Retinal pigment epithelial cell (primary cell): ENCODE results near the gene MTA1.
A peak's percentile ranks its signal among the peaks of the same experiment; 100 is the strongest.

Source experiments
- DNase-seq: peaks from one replicate; pipeline ENCODE4 v3.0.0-alpha.2; 2010; ENCODE audit warnings: low read depth
- H3K4me3 ChIP-seq: 2 replicates; pipeline ENCODE4 v1.5.1; 2011; ENCODE audit warnings: mild to moderate bottlenecking, low read length, control low read depth, moderate library complexity
- TF ChIP-seq, protein P1 (sequence below): conservative IDR thresholded peaks from 2 replicates; pipeline ENCODE4 v1.5.1; 2011; ENCODE audit warnings: low read depth, low read length, control low read depth, inconsistent platforms

The MTA1 gene

DNA sequence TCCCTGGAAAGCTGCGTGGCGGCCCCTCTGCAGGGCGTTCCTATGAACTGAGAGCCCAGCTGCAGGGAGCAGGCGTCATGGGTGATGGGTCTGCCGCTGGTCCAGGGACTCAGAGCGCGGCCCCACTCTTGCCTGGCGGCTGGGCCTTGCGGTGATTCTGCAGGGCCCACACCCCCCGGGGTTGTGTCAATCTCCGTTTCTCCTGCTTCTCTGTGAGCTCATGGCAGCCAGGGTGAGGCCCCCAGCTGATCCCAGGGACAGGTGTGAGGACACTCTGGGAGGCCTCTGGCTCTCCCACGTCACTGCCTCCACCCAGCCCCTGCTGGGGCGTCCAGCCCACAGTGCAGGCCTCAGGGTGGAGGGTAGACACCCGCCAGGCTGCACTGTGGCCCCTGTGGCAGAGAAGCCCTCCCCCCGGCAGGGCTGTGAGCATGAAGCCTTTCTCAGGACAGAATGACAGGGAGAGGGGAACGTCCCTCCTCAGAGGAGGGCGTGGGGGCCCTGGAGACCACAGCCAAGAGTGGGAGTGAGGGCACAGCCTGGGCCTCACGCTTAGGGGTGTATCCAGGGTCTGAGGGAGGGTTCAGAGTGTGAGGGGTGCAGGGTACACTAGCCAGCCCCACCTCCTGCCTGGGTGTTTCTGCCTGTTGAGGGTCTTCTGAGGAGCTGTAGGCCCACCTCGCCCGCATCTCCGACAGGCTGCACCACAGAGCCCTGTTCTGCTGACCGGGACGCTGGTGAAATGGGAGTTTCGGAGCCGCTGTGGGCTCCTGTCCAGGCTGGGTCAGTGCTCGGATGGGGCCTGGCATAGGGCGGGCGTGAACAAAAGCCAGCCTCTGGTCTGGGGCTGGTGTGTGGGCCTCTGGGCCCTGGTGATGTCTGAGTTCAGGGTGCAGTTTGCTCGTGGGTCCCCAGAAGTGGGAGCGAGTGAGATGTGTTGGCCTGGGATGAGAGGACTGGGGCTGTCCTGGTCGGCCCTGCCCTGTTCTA is 28.3 kb downstream of the MTA1 start:
- H3K4me3 ChIP-seq = no peak overlapping the region
- TF ChIP-seq, protein P1, sequence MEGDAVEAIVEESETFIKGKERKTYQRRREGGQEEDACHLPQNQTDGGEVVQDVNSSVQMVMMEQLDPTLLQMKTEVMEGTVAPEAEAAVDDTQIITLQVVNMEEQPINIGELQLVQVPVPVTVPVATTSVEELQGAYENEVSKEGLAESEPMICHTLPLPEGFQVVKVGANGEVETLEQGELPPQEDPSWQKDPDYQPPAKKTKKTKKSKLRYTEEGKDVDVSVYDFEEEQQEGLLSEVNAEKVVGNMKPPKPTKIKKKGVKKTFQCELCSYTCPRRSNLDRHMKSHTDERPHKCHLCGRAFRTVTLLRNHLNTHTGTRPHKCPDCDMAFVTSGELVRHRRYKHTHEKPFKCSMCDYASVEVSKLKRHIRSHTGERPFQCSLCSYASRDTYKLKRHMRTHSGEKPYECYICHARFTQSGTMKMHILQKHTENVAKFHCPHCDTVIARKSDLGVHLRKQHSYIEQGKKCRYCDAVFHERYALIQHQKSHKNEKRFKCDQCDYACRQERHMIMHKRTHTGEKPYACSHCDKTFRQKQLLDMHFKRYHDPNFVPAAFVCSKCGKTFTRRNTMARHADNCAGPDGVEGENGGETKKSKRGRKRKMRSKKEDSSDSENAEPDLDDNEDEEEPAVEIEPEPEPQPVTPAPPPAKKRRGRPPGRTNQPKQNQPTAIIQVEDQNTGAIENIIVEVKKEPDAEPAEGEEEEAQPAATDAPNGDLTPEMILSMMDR = no peak
- no peak for DNase-seq

DNA sequence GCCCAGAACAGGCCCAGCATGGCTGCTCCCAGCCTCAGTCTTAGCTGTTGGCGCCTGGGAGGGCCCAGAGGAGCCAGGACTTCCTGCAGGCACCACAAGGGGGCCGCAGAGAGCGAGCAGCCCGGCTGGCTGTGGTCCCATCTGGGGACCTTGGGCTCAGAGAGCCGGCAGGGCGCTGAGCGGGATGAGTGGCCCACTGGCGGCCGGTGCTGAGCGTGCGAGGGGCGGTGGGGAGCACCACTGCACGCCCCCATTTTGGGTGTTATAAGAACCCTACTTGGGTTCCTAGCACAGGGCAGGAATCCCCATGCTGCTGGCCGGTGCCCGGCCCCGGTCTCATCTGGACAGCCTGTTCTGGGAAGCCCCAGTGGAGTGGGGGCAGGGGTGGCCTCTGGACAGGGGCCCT is 29.1 kb downstream of the MTA1 start:
- no peak for DNase-seq
- TF ChIP-seq, protein P1 = peak; percentile 92
- no peak overlapping the region for H3K4me3 ChIP-seq

DNA sequence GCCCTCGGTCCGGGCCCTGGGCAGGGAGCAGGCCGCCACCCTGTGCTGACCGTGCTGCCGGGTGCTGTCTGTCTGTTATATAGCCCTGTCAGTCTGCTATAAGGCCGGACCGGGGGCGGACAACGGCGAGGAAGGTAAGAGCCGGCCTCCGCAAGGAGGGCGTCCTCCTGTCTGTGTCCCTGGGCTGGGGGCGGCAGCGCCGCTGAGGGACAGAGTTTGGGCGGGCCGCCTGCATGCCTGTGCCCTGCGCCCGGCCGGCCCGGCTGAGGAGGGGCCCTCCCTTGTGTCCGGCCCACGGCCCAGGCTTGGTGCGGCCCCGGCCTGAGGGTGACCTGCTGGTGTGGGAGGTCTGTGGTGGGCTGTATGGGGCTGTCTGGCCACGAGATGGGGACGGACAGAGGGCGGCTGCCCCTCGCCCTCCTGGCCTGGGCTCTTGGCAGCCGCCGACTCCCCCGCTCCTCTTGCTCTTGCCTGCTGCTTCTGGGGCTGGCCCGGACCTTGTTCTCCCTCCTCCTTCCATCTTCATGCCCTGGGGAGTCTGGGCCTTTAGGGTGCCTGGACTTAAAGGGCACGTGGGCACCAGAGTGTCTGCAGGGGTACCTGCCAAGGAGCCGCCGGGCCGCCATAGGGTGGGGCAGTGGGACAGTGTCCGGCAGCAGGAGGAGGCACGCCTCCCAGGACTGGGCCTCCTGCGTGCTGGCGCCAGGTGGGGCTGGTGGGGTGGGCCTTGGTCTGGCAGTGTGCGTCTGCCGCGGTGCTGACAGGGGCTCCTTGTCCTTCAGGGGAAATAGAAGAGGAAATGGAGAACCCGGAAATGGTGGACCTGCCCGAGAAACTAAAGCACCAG is 29.9 kb downstream of the MTA1 start:
- DNase-seq = no peak
- TF ChIP-seq, protein P1 = no peak
- H3K4me3 ChIP-seq = no peak overlapping the region

DNA sequence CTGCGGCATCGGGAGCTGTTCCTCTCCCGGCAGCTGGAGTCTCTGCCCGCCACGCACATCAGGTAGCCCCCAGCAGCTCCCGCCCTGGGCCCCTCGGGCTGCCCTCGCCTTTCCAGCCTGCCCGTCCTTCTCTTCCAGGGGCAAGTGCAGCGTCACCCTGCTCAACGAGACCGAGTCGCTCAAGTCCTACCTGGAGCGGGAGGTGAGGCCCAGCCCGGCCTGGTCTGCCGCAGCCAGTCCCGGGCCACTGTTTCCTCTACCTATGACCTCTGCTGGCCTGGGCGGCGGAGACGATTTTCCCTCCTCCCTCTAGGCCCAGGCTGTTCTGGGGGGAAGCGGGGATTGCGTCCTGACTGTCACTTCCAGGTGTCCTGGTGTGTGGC is 30.5 kb downstream of the MTA1 start:
- no peak overlapping the region for H3K4me3 ChIP-seq
- DNase-seq = no peak
- TF ChIP-seq, protein P1 = no peak

GRCh38 chr14:105450864-105451720 is 31.5 kb downstream of the MTA1 start:
- TF ChIP-seq, protein P1 = no peak
- no peak for DNase-seq
- H3K4me3 ChIP-seq = no peak overlapping the region

- DNase-seq = no peak
- no peak overlapping the region for H3K4me3 ChIP-seq
- TF ChIP-seq, protein P1 = no peak
These were observed 33.3 kb downstream of the MTA1 start for GRCh38 chr14:105452963-105453362.
